OCI-LY1 (cell line): ENCODE data around the gene KIAA1191.

Experiments
- H2AFZ ChIP-seq: fragments of 200-600 bp; sonication (generic), shearing (Covaris generic); 2 replicates; pipeline ENCODE4 v1.6.0; 2014; ENCODE audit warnings: antibody characterized with exemption, mild to moderate bottlenecking, low read length
- H3F3A ChIP-seq: fragments of 200-600 bp; sonication (generic), shearing (Covaris generic); 2 replicates; pipeline ENCODE4 v1.6.0; 2014; ENCODE audit warnings: mild to moderate bottlenecking, antibody characterized with exemption, low read length, moderate library complexity; ENCODE audit not compliant: insufficient read depth
- H3K27ac ChIP-seq: fragments of 200-600 bp; sonication (generic); 2 replicates; pipeline ENCODE4 v1.5.1; 2014; ENCODE audit warnings: low read length, mixed run types, mild to moderate bottlenecking, low read depth; ENCODE audit not compliant: poor library complexity, severe bottlenecking
- H3K27me3 ChIP-seq: fragments of 200-600 bp; sonication (generic); 2 replicates; pipeline ENCODE4 v1.6.0; 2014; ENCODE audit warnings: antibody characterized with exemption, mild to moderate bottlenecking, low read length, moderate library complexity; ENCODE audit not compliant: insufficient read depth
- H3K36me3 ChIP-seq: fragments of 200-600 bp; sonication (generic); 2 replicates; pipeline ENCODE4 v1.6.1; 2014; ENCODE audit warnings: mild to moderate bottlenecking, antibody characterized with exemption, low read length, moderate library complexity, mixed read lengths; ENCODE audit not compliant: insufficient read depth
- H3K4me1 ChIP-seq: fragments of 200-600 bp; sonication (generic); 2 replicates; pipeline ENCODE4 v1.5.1; 2014; ENCODE audit warnings: mild to moderate bottlenecking, low read length, moderate library complexity; ENCODE audit not compliant: insufficient read depth, severe bottlenecking
- H3K4me2 ChIP-seq: fragments of 200-600 bp; sonication (generic), shearing (Covaris generic); 2 replicates; pipeline ENCODE4 v1.6.1; 2014; ENCODE audit warnings: low read length
- H3K4me3 ChIP-seq: fragments of 200-600 bp; sonication (generic); 2 replicates; pipeline ENCODE4 v1.5.1; 2014; ENCODE audit warnings: low read length, low read depth, mild to moderate bottlenecking, mixed read lengths; ENCODE audit not compliant: poor library complexity, severe bottlenecking
- H3K79me2 ChIP-seq: fragments of 200-600 bp; shearing (Covaris generic); 2 replicates; pipeline ENCODE4 v1.6.1; 2016; ENCODE audit warnings: mixed run types, low read length, mixed read lengths; ENCODE audit not compliant: insufficient read depth
- H3K9ac ChIP-seq: fragments of 200-600 bp; sonication (generic), shearing (Covaris generic); 2 replicates; pipeline ENCODE4 v1.6.1; 2014; ENCODE audit warnings: mild to moderate bottlenecking, low read length, mixed read lengths
- H3K9me2 ChIP-seq: fragments of 200-600 bp; sonication (generic), shearing (Covaris generic); 2 replicates; pipeline ENCODE4 v1.6.1; 2014; ENCODE audit warnings: low read depth, mild to moderate bottlenecking, low read length, mixed read lengths
- H3K9me3 ChIP-seq: fragments of 200-600 bp; shearing (Covaris generic); 2 replicates; pipeline ENCODE4 v1.6.1; 2014; ENCODE audit warnings: low read length, mixed read lengths
- H4K20me1 ChIP-seq: fragments of 200-600 bp; sonication (generic), shearing (Covaris generic); 2 replicates; pipeline ENCODE4 v1.6.0; 2016; ENCODE audit warnings: mild to moderate bottlenecking, low read length; ENCODE audit not compliant: insufficient read depth
- EZH2 ChIP-seq: fragments of 200-600 bp; sonication (generic), shearing (Covaris generic); IDR thresholded peaks from 2 replicates; pipeline ENCODE4 v1.8.0; 2017; ENCODE audit warnings: borderline replicate concordance, mixed run types, mild to moderate bottlenecking, antibody characterized with exemption, low read length, moderate library complexity, mixed read lengths
- TF ChIP-seq, protein P1 (sequence below): fragments of 200-600 bp; sonication (generic), shearing (Covaris generic); IDR thresholded peaks from 2 replicates; pipeline ENCODE4 v1.5.1; 2017; ENCODE audit warnings: mild to moderate bottlenecking, antibody characterized with exemption, low read length, moderate library complexity, mixed read lengths

The KIAA1191 gene

DNA sequence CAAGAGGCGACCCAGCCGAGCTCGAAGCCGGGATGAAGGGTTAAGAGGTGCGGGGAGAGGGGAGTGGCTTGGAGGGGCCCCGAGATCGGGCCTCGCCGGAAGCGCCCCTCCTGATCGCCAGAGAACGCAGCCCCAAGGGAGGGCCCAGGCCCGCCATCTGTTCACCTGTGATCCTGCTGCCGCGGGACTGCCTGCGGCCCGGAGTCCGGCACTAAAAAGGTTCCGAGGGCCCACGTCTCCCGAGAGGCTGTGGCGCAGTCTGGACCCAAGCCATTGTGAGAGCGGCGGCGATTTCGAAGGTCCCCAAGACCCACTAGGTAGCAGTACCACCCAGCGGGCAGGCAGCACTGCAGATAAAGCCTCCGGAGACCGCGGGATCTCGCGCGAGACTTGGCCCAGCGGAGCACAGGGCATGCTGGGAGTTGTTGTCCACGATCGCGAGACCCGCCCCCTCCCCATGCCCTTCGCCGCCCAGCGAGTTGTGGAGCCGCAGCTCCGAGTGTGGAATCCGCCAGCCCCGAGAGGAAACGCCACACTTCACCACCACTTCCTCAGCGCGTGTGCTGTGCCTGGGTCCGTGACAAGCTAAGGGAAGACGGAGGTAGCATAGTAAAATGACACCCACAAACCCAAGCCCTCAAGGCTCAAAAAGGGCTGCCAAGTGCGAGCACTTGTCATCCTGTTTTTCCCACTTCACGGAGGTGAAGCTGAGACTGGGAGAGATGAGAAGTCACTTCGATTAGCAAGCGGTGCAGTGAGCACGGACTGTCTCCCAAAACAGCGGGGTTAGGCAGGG, at the start of gene KIAA1191:
TSS of gene KIAA1191 (minus strand) at position 328 of the 796 bp plus-strand sequence. CDS start 2,256 bp downstream, outside the sequence.
- Histone ChIP-seq H3K4me3 (peak within 1 kb of the TSS; percentile 86), H3K27ac (peak within 1 kb of the TSS; percentile 13), H4K20me1 (no peaks in the 10 kb centered on the region), H3K36me3 (peaks cover 24% of the 10 kb centered on the region), H2AFZ (0 out of 2 replicates have a peak within 1 kb of the TSS, but pooled peaks have one; percentile 5), H3K4me2 (peak within 1 kb of the TSS; percentile 94), H3K9ac (peak within 1 kb of the TSS; percentile 84), H3K9me3 (no peaks in the 10 kb centered on the region), H3F3A (no peaks in the 10 kb centered on the region), H3K9me2 (no peaks in the 10 kb centered on the region), H3K79me2 (peaks cover 8% of the 10 kb centered on the region; the same call in 1 of the 2 replicates), H3K4me1 (peaks cover 15% of the 10 kb centered on the region), H3K27me3 (no peaks in the 10 kb centered on the region)
- TF ChIP-seq, protein P1, sequence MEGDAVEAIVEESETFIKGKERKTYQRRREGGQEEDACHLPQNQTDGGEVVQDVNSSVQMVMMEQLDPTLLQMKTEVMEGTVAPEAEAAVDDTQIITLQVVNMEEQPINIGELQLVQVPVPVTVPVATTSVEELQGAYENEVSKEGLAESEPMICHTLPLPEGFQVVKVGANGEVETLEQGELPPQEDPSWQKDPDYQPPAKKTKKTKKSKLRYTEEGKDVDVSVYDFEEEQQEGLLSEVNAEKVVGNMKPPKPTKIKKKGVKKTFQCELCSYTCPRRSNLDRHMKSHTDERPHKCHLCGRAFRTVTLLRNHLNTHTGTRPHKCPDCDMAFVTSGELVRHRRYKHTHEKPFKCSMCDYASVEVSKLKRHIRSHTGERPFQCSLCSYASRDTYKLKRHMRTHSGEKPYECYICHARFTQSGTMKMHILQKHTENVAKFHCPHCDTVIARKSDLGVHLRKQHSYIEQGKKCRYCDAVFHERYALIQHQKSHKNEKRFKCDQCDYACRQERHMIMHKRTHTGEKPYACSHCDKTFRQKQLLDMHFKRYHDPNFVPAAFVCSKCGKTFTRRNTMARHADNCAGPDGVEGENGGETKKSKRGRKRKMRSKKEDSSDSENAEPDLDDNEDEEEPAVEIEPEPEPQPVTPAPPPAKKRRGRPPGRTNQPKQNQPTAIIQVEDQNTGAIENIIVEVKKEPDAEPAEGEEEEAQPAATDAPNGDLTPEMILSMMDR = peak; percentile 32; the same call in 1 of the 2 replicates
- TF ChIP-seq EZH2 = no peak

GRCh38 chr5:176410486-176411180, 49.1 kb upstream of the KIAA1191 start:
- H3K27ac ChIP-seq = no peak overlapping the region
- no peak overlapping the region for H3K4me2 ChIP-seq
- H3F3A ChIP-seq = no peaks in the 10 kb centered on the region
- peaks cover 20% of the 10 kb centered on the region; the same call in 1 of the 2 replicates for H3K36me3 ChIP-seq
- no peak overlapping the region for H3K4me3 ChIP-seq
- H4K20me1 ChIP-seq = no peaks in the 10 kb centered on the region
- H2AFZ ChIP-seq = no peak overlapping the region
- 0 out of 2 replicates have a peak, but pooled peaks cover under 1% of the 10 kb centered on the region for H3K79me2 ChIP-seq
- TF ChIP-seq, protein P1 = peak; percentile 48; the same call in 1 of the 2 replicates
- no peak for TF ChIP-seq EZH2
- H3K9me3 ChIP-seq = no peaks in the 10 kb centered on the region
- no peaks in the 10 kb centered on the region for H3K9me2 ChIP-seq
- H3K27me3 ChIP-seq = no peaks in the 10 kb centered on the region
- H3K9ac ChIP-seq = no peak overlapping the region
- H3K4me1 ChIP-seq = peaks cover 22% of the 10 kb centered on the region

GRCh38 chr5:176409765-176410164, 48.2 kb upstream of the KIAA1191 start:
- TF ChIP-seq EZH2 = no peak
- TF ChIP-seq, protein P1 = no peak

More at GRCh38 chr5:176409765-176410164, 48.2 kb upstream of the KIAA1191 start:
- H2AFZ ChIP-seq = no peak overlapping the region
- no peaks in the 10 kb centered on the region for H3K9me2 ChIP-seq
- H3K36me3 ChIP-seq = peaks cover 20% of the 10 kb centered on the region; the same call in 1 of the 2 replicates
- H3K9ac ChIP-seq = no peak overlapping the region
- peaks cover 13% of the 10 kb centered on the region for H3K4me1 ChIP-seq
- H4K20me1 ChIP-seq = no peaks in the 10 kb centered on the region
- no peak overlapping the region for H3K4me2 ChIP-seq
- no peak overlapping the region for H3K27ac ChIP-seq
- H3K9me3 ChIP-seq = no peaks in the 10 kb centered on the region
- H3K4me3 ChIP-seq = no peak overlapping the region
- H3K79me2 ChIP-seq = no peaks in the 10 kb centered on the region
- H3K27me3 ChIP-seq = no peaks in the 10 kb centered on the region
- H3F3A ChIP-seq = no peaks in the 10 kb centered on the region
